ENCODE measurements around the gene GMIP.
"Not testable (repeated sequence)": the region's sequence is repeated elsewhere in the genome, so short reads cannot be mapped to it uniquely, and the experiment has no call there.

Gene GMIP, protein sequence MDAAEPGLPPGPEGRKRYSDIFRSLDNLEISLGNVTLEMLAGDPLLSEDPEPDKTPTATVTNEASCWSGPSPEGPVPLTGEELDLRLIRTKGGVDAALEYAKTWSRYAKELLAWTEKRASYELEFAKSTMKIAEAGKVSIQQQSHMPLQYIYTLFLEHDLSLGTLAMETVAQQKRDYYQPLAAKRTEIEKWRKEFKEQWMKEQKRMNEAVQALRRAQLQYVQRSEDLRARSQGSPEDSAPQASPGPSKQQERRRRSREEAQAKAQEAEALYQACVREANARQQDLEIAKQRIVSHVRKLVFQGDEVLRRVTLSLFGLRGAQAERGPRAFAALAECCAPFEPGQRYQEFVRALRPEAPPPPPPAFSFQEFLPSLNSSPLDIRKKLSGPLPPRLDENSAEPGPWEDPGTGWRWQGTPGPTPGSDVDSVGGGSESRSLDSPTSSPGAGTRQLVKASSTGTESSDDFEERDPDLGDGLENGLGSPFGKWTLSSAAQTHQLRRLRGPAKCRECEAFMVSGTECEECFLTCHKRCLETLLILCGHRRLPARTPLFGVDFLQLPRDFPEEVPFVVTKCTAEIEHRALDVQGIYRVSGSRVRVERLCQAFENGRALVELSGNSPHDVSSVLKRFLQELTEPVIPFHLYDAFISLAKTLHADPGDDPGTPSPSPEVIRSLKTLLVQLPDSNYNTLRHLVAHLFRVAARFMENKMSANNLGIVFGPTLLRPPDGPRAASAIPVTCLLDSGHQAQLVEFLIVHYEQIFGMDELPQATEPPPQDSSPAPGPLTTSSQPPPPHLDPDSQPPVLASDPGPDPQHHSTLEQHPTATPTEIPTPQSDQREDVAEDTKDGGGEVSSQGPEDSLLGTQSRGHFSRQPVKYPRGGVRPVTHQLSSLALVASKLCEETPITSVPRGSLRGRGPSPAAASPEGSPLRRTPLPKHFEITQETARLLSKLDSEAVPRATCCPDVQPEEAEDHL

DNA sequence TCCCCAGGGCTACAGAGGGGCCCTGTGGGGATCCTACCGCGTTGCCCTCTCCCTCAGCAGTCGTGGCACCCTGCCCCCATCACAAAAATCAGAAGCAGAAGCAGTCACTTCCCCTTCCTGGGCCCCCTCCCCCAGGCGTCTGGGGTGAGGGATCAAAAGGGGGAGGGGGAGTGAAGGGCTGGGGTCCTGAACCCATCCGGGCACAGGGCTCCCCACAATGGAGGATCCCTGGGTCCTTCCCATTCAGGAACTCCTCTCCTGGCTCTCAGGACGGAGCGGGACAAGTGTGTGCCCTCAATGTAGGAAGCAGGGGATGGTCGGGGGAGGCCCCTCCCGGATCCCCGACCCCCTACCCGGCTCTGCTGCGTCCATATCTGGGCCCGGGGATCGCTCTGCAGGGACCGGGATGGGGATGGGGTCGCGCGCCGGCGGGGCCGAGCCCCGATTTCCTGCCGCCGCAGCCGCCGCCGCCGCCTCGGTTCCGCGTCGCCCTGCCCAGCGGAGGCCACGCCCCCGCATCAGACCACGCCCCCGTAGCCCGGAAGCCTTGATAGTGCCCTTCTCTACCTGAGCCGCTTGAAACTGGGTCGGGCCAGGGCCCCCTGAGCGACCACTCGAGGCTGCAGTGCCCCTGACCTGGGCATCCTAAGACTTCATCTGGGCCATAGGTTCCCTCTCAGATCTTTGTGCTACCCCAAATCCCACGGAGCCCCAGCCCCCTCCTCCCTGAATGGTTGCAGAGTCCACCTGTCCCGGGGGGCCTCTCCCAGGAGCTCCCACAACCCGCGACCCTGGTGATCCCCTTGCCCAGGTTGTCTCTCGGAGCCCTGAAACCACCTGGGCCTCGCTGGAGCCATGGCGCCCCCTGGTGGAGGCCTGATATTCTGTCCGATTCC lies at the start of gene GMIP:
TSS of gene GMIP (minus strand) at position 500 of the 896 bp plus-strand sequence. CDS start at position 372, 128 bp downstream.
- DNase-seq, result peak; percentile 90

DNA sequence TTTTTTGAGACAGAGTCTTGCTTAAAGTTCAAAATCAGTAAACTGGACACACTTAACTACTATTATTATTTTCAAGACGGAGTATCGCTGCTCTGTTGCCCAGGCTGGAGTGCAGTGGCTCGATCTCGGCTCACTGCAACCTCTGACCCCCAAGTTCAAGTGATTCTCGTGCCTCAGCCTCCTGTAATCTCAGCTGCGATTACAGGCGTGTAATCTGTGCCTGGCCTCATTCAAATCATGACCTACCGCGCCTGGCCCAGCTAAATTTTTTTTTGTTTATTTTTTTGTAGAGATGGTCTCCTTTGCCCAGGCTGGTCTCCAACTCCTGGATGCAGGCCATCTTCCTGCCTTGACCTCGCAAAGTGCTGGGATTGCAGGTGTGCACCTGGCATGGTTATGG lies 48.2 kb upstream of the GMIP start:
- DNase-seq, result no peak

DNA sequence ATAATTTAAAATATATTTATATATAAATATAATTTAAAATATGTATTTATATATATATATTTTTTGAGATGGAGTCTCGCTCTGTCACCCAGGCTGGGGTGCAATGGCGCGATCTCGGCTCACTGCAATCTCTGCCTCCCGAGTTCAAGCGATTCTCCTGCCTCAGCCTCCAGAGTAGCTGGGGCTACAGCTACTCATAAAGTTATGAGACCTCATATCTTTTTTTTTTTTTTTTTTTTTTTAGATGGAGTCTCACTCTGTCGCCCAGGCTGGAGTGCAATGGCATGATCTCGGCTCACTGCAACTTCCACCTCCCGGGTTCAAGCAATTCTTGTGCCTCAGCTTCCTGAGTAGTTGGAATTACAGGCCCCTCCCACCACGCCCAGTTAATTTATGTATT lies 45.6 kb upstream of the GMIP start:
- DNase-seq, result peak; percentile 24

DNA sequence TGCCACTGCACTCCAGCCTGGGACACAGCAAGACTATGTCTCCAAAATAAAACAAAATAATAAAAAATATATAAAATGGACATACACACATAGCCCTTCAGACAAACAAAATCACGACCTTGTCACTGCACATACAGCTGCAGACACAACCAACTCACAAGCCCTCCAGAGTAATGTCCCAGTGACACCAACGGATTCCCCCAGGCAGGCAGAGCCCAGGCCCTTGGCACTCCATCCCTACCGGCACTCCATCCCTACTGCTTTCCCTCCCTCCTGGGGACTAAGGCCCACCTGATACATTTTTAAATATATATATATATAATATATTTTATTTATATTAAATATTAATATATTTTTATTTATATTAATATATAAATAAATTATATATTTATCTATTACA lies 43.6 kb upstream of the GMIP start:
- DNase-seq, result peak; percentile 37

DNA sequence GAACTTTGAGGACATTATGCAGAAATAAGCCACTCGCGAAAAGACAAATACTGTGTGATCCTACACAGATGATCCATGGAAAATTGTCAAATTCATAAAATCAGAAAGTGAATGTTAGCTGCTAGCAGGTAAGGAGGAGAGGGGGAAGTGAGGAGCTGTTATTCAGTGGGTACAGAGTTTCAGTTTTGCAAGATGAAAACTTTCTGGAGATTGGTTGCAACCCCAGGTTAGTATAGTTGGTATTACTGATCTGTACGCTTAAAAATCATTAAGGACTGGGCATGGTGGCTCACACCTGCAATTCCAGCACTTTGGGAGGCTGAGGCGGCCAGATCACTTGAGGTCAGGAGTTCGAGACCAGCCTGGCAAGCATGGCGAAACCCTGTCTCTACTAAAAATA lies 43.1 kb upstream of the GMIP start:
- no peak for DNase-seq

DNA sequence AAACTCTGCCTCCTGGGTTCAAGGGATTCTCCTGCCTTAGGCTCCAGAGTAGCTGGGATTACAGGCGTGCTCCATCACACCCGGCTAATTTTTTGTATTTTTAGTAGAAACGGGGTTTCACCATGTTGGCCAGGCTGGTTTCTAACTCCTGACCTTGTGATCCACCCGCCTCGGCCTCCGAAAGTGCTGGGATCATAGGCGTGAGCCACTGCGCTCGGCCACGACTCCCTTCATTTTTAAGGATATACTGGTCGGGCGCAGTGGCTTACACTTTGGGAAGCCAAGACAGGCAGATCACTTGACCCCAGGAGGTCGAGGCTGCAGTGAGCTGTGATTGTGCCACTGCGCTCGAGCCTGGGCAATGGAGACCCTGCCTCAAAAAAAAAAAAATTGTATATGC lies 42.7 kb upstream of the GMIP start:
- not testable (repeated sequence) for DNase-seq

DNA sequence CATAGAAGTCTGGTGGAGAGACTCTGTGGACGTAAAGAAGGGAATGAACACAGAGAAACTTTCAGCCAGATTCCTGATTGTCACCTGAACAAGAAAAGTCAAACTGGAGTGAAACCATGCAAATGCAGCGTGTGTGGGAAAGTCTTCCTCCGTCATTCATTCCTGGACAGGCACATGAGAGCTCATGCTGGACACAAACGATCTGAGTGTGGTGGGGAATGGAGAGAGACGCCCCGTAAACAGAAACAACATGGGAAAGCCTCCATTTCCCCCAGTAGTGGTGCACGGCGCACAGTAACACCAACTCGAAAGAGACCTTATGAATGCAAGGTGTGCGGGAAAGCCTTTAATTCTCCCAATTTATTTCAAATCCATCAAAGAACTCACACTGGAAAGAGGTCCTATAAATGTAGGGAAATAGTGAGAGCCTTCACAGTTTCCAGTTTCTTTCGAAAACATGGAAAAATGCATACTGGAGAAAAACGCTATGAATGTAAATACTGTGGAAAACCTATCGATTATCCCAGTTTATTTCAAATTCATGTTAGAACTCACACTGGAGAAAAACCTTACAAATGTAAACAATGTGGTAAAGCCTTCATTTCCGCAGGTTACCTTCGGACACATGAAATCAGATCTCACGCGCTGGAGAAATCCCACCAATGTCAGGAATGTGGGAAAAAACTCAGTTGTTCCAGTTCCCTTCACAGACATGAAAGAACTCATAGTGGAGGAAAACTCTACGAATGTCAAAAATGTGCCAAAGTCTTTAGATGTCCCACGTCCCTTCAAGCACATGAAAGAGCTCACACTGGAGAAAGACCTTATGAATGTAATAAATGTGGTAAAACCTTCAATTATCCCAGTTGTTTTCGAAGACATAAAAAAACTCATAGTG lies 36.0 kb upstream of the GMIP start:
- no peak for DNase-seq

DNA sequence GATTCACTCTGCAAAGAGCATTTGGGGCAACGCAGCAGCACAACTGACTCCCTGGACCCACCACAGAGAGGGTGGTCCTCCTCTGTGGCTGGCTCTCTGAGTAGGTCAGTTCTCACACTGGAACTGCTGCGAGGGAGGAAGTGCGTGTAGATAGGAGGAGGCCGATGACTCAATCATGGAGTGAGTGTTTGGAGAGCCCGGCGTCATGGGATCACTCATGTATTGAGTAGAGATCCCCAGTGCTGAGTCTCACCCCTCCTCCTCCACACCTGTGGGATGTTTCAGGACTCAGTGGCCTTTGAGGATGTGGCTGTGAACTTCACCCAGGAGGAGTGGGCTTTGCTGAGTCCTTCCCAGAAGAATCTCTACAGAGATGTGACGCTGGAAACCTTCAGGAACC lies 34.1 kb upstream of the GMIP start:
- no peak for DNase-seq

DNA sequence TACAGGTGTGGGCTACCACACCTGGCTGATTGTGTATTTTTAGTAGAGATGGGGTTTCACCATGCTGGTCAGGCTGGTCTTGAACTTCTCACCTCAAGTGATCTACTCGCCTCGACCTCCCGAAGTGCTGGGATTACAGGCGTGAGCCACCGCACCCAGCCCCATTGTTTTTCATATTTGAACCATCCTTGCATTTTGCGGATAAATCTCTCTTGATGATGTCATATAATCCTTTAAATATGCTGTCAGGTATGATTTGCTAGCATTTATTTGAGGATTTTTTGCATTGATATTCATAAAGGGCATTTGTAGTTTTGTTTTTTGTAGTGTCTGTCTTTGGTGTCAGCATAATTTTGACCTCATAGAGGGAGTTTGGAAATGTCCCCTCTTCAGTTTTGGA lies 30.9 kb upstream of the GMIP start:
- no peak for DNase-seq

DNA sequence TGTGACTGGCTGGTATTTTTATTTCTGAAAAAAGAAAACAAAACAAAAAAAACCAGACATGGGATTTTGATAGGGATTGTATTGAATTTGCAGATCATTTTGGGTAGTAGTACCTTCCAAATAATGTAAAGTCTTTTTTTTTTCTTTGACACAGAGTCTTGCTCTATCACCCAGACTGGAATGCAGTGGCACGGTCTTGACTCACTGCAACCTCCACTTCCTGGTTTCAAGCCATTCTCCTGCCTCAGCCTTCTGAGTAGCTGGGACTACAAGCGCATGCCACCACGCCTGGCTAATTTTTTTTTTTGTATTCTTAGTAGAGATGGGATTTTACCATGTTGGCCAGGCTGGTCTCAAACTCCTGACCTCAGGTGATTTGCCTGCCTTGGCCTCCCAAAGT lies 29.4 kb upstream of the GMIP start:
- no peak for DNase-seq

DNA sequence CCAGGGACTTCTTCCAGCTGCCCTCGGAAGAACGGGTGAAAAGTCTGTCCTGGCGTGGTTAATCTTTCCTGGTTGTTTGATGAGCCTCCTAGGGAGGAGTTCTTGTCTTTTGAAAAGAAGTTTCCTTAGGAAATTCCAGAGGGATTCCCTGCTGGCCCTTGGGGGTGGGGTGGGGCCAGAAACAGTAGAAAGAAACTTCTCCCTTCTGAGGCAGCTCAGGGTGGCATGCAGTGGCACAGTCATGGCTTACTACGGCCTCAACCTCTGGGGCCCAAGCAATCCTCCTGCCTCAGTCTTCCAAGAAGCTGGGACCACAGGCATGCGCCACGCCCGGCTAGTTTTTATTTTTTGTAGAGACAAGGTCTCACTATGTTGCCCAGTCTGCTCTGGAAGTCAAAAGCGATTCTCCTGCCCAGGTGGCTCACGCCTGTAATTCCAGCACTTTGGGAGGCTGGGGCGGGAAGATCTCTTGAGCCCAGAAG lies 26.7 kb upstream of the GMIP start:
- DNase-seq, result no peak

DNA sequence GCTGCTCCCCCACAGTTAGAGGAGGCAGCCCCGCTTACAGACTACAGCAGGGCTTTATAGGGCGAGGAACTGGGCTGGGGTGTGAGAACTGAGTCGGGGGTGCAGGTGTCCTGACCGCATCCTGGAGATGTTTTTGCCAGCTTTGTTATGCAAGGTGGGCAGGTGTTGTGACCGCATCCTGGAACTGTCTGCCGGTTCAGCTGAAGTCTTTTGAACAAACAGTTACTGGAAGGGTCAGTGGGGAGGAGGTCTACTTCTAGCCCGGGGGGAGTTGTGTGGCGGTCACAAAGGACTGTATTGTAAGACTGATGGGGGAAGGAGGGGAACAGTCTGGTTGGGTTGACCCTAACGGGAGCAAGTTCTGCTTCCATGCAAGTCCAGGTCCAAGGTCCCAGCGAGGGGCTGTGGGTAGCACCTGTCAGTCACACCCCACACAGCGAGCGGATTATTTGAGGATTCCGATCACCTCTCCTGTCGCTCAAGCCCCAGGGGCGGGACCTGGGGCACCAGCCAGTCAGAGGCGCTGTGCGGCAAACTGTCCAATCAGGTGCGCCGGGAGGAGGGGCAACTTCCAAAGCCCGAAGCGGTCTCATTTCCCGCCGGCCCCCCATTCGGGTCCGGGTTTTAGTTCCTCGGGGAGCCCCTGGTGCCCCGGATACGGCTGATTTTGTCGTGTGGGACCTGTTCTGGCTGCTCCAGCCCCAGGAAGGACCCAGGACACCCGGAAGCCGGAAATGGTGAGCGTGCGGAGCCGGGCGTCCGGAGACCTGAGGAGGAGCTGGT lies 25.0 kb upstream of the GMIP start, which contains the start of gene ZNF101:
TSS of gene ZNF101 (plus strand) at position 610 of the 783 bp plus-strand sequence. CDS start at position 735, 125 bp downstream.
- peak; percentile 99 for DNase-seq

DNA sequence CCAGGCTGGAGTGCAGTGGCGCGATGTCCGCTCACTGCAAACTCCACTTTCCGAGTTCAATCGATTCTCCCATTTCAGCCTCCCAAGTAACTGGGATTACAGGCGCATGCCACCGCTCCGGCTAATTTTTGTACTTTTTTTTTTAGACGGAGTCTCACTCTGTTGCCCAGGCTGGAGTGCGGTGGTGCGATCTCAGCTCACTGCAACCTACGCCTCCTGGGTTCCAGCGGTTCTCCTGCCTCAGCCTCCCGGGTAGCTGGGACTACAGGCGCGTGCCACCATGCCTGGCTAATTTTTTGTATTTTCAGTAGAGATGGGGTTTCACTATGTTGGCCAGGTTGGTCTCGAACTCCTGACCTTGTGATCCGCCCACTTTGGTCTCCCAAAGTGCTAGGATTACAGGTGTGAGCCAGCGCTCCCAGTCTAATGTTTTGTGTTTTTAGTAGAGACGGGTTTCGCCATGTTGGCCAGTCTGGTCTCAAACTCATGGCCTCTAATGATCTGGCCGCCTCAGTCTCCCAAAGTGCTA lies 22.0 kb upstream of the GMIP start:
- DNase-seq, result not testable (repeated sequence)

DNA sequence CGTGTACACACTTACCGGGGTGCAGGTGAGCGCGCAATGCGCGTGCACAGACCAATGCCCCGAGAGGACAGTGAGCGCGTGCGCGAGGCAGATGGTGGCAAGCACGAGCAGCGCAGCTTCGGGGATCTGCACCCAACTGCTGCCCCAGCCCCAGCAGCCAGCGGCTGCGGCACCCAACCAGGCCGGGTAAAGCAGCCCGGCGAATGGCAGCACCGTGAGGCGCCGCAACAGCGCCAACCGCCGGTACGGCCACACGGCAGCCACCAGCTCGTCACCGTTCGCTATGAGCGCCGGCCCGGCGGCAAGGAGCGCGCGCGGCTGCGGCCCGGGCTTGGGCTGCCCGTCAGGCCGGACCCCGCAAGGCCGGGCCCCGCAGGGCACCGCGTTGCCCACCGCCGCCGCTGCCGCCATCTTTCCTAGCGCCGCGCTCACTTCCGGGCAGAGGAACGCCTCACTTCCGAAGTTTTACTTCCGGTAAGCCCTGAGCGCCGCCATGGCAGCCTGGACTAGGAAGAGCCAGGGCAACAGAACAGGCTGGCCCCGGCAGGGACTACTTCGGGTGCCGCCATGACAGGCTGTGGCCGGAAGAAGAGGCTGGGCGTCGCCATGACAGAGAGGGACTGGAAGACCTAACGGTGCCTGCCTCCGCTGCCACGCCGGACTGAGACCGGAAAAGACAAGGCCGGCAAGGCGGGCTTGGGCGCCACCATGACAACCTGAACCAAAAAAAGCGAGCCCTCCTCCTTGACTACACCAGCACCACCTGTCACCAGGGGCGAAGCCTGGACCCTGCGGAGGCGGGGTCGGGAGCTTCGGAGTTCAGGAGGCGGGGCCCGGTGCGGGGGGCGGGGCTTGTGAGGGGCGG lies 20.0 kb upstream of the GMIP start, which contains the start of gene ATP13A1:
TSS of gene ATP13A1 (minus strand) at position 421 of the 865 bp plus-strand sequence. CDS start at position 411, 10 bp downstream.
- DNase-seq, result peak; percentile 94

DNA sequence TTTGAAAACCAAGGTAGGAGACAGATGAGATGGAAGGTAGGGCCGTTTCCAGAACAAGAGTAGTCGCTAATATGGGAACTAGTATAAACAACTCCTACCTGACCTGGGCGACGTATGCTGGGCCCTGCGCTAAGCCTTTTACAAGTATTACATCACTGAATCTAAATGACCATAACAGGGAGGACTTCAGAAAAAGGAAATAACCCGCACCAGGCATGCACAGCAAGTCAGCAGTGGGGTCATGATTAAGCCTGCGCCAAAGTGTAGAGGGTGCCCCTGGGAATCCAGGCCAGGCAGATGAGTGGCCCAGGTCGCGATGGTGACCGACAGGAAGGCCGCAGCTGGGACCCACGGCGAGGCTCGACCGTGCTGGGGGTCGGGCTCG lies 19.4 kb upstream of the GMIP start:
- no peak for DNase-seq

DNA sequence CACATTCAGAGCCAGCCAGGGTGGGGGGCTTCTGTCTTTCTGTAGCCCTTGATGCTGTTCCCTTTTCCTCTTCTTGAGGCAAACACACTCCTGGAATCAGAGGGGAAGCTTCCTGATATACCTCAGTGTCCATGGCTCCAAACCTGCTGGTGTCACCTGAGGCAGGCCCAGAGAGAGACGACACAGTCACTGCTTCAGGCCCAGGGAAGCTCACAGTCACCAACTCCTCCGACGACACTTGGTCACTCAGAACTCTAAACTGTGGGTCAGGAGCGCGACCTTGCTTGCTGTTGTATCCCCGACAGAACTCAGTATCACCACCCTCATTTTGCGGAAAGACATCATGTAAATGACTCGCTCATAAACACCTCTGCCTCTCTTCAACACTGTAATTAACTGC lies 18.9 kb upstream of the GMIP start:
- DNase-seq, result no peak

DNA sequence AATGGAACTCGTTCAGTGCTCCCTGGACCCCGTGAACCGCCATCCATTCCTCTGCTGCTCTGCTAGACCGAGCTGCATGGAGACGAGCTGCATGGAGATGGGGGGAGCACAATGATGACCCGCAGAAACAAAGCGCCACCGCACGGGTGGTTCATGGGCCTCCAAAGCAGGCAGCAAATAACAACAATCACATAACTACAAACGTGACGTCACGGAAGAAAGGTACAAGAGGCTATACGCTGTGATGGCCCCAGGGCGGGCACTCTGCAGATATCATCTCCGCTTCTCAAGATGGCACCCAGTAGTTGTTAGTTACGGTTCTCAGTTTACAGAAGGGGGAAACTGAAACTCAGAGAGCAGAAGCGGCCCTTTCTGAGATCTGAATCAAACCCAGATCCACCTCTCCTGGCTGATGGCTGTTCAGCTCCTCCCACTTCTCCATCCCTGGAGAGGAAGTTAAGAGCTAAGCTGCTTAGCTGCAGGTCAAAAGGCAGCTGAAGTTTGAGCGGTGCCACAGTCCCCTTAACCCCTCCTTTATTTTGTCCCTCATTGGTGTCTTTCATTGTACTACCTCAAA lies 18.3 kb upstream of the GMIP start:
- peak; percentile 64 for DNase-seq

DNA sequence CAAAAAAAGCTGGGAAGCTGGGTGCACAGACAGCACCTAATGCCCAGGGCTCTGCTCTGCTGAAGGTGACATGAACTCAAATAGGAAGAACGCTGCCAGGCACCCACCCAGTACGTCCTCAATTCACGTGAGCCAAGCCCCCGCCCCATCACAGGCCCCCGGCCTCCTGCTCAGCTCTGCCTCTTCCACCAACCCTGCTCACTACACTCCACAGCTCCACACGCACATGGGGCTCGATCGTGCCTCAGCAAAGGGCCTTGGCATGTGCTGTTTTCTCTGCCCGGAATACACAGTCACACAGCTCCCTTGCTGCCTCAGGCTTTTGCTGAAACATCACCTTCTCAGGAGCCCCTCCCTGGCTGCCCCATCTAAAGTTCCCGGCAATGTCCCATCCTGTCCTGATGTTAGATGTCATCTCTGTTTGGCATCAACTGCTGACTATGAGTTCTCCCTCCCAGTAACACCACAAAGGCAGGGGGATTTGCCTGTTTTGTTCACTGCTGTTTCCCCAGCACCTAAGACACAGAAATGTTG lies 17.8 kb upstream of the GMIP start:
- DNase-seq, result no peak
